SK-N-SH treated with all-trans-retinoic acid at 6 μM for 48 hours (cell line): Measurements from ENCODE around the gene ARPC1B.

Experiments used
- ATAC-seq: fragments of 200-7000 bp; cut with Tn5 transposase; 3 replicates; pipeline ENCODE4 v1.9.1; 2020; ENCODE audit warnings: mild to moderate bottlenecking, moderate library complexity
- ARNTL ChIP-seq: fragments of 450-650 bp; formaldehyde crosslinking; IDR thresholded peaks from 2 replicates; pipeline ENCODE4 v1.5.0; 2020; ENCODE audit warnings: low read depth, mild to moderate bottlenecking, moderate library complexity, borderline replicate concordance
- BACH2 ChIP-seq: fragments of 250-450 bp; sonication (Bioruptor Pico); IDR thresholded peaks from 2 replicates; pipeline ENCODE4 v1.9.0; 2021; ENCODE audit warnings: mild to moderate bottlenecking, borderline replicate concordance
- CREB5 ChIP-seq: fragments of 250-450 bp; sonication (Bioruptor Pico); IDR thresholded peaks from 2 replicates; pipeline ENCODE4 v1.5.1; 2020; ENCODE audit warnings: low read depth, mild to moderate bottlenecking, moderate library complexity
- CSDC2 ChIP-seq: fragments of 250-450 bp; sonication (Bioruptor Pico); IDR thresholded peaks from 2 replicates; pipeline ENCODE4 v1.5.0; 2020; ENCODE audit warnings: mild to moderate bottlenecking, moderate library complexity
- CSRNP3 ChIP-seq: fragments of 250-450 bp; sonication (Bioruptor Pico); IDR thresholded peaks from 2 replicates; pipeline ENCODE4 v1.5.1; 2021; ENCODE audit warnings: mild to moderate bottlenecking, moderate library complexity
- ESRRG ChIP-seq: fragments of 250-450 bp; sonication (Bioruptor Pico); IDR thresholded peaks from 2 replicates; pipeline ENCODE4 v1.6.1; 2021; ENCODE audit warnings: mild to moderate bottlenecking
- GLIS3 ChIP-seq: fragments of 250-450 bp; sonication (Bioruptor Pico); IDR thresholded peaks from 2 replicates; pipeline ENCODE4 v1.5.0; 2020; ENCODE audit warnings: mild to moderate bottlenecking, moderate library complexity
- ISL1 ChIP-seq: fragments of 250-450 bp; sonication (Bioruptor Pico); IDR thresholded peaks from 2 replicates; pipeline ENCODE4 v2.1.2; 2022; ENCODE audit warnings: mild to moderate bottlenecking, moderate library complexity
- OSR1 ChIP-seq: fragments of 250-450 bp; sonication (Bioruptor Pico); IDR thresholded peaks from 2 replicates; pipeline ENCODE4 v1.8.0; 2022; ENCODE audit warnings: moderate library complexity, mild to moderate bottlenecking, inconsistent platforms
- PATZ1 ChIP-seq: fragments of 250-450 bp; sonication (Bioruptor Pico); IDR thresholded peaks from 2 replicates; pipeline ENCODE4 v1.8.0; 2020; ENCODE audit warnings: mild to moderate bottlenecking, moderate library complexity, borderline replicate concordance
- POU6F1 ChIP-seq: fragments of 250-450 bp; sonication (Bioruptor Pico); IDR thresholded peaks from 2 replicates; pipeline ENCODE4 v1.8.0; 2021; ENCODE audit warnings: low read depth, mild to moderate bottlenecking, moderate library complexity, borderline replicate concordance
- PPARA ChIP-seq: fragments of 250-450 bp; sonication (Bioruptor Pico); IDR thresholded peaks from 2 replicates; pipeline ENCODE4 v1.5.0; 2020; ENCODE audit warnings: mild to moderate bottlenecking, borderline replicate concordance
- RARB ChIP-seq: fragments of 250-450 bp; sonication (Bioruptor Pico); IDR thresholded peaks from 2 replicates; pipeline ENCODE4 v1.8.0; 2021; ENCODE audit warnings: mild to moderate bottlenecking, moderate library complexity
- TCF4 ChIP-seq: fragments of 250-450 bp; sonication (Bioruptor Pico); IDR thresholded peaks from 2 replicates; pipeline ENCODE4 v1.8.0; 2021; ENCODE audit warnings: mild to moderate bottlenecking, moderate library complexity, borderline replicate concordance
- TOX ChIP-seq: fragments of 250-450 bp; sonication (Bioruptor Pico); IDR thresholded peaks from 2 replicates; pipeline ENCODE4 v1.8.0; 2021; ENCODE audit warnings: mild to moderate bottlenecking, moderate library complexity, borderline replicate concordance
- TSHZ2 ChIP-seq: fragments of 250-450 bp; sonication (Bioruptor Pico); IDR thresholded peaks from 2 replicates; pipeline ENCODE4 v1.5.0; 2020; ENCODE audit warnings: mild to moderate bottlenecking, moderate library complexity
- ZC3H10 ChIP-seq: fragments of 250-450 bp; sonication (Bioruptor Pico); IDR thresholded peaks from 2 replicates; pipeline ENCODE4 v1.5.1; 2021; ENCODE audit warnings: mild to moderate bottlenecking, moderate library complexity
- ZFP3 ChIP-seq: fragments of 250-450 bp; sonication (Bioruptor Pico); IDR thresholded peaks from 2 replicates; pipeline ENCODE4 v1.5.0; 2020; ENCODE audit warnings: mild to moderate bottlenecking, moderate library complexity
- ZFP30 ChIP-seq: fragments of 450-650 bp; formaldehyde crosslinking; IDR thresholded peaks from 2 replicates; pipeline ENCODE4 v1.5.0; 2022; ENCODE audit warnings: mild to moderate bottlenecking, moderate library complexity
- ZNF70 ChIP-seq: fragments of 450-650 bp; formaldehyde crosslinking; IDR thresholded peaks from 2 replicates; pipeline ENCODE4 v1.5.0; 2020; ENCODE audit warnings: mild to moderate bottlenecking, moderate library complexity
- ZNF8 ChIP-seq: fragments of 450-650 bp; formaldehyde crosslinking; IDR thresholded peaks from 2 replicates; pipeline ENCODE4 v1.5.0; 2020; ENCODE audit warnings: mild to moderate bottlenecking, moderate library complexity

ARPC1B gene

GRCh38 chr7:99404977-99405320 is 30.4 kb downstream of the ARPC1B start:
- no peak for ATAC-seq
- TF ChIP-seq ZFP3 (CRISPR knock-in tag): no peak
- TF ChIP-seq CSRNP3 (CRISPR knock-in tag): no peak
- no peak for TF ChIP-seq OSR1 (CRISPR knock-in tag)
- no peak for TF ChIP-seq ARNTL (CRISPR knock-in tag)
- no peak for TF ChIP-seq GLIS3 (CRISPR knock-in tag)
- no peak for TF ChIP-seq TSHZ2 (CRISPR knock-in tag)
- TF ChIP-seq PATZ1 (CRISPR knock-in tag): no peak
- TF ChIP-seq ISL1 (CRISPR knock-in tag): no peak
- TF ChIP-seq TOX (CRISPR knock-in tag): no peak
- no peak for TF ChIP-seq BACH2 (CRISPR knock-in tag)
- TF ChIP-seq CSDC2 (CRISPR knock-in tag): no peak
- TF ChIP-seq TCF4 (CRISPR knock-in tag): no peak
- no peak for TF ChIP-seq RARB
- no peak for TF ChIP-seq PPARA

GRCh38 chr7:99406557-99406956 is 32.0 kb downstream of the ARPC1B start:
- ATAC-seq: no peak
- TF ChIP-seq TCF4 (CRISPR knock-in tag): no peak
- TF ChIP-seq ZC3H10: no peak
- TF ChIP-seq ESRRG (CRISPR knock-in tag): no peak
- no peak for TF ChIP-seq PATZ1 (CRISPR knock-in tag)
- no peak for TF ChIP-seq ARNTL (CRISPR knock-in tag)
- no peak for TF ChIP-seq PPARA
- no peak for TF ChIP-seq TOX (CRISPR knock-in tag)
- TF ChIP-seq ZNF8 (CRISPR knock-in tag): no peak
- no peak for TF ChIP-seq POU6F1 (CRISPR knock-in tag)
- TF ChIP-seq GLIS3 (CRISPR knock-in tag): no peak
- TF ChIP-seq CSRNP3 (CRISPR knock-in tag): no peak
- no peak for TF ChIP-seq ISL1 (CRISPR knock-in tag)
- no peak for TF ChIP-seq CREB5 (CRISPR knock-in tag)
- no peak for TF ChIP-seq ZNF70 (CRISPR knock-in tag)
- TF ChIP-seq ZFP30: no peak
- no peak for TF ChIP-seq CSDC2 (CRISPR knock-in tag)
